NCI-H345 treated with DMSO at 0.1 percent for 48 hours (cell line): ENCODE results near the gene PNMA6F.
"Not testable (repeated sequence)": the region's sequence is repeated elsewhere in the genome, so short reads cannot be mapped to it uniquely, and the experiment has no call there.

Experiments used
- DNase-seq: peaks from one replicate; lab custom pipeline; 2025; ENCODE audit not compliant: unreplicated experiment; lab: John Stamatoyannopoulos, UW

PNMA6F gene

DNA sequence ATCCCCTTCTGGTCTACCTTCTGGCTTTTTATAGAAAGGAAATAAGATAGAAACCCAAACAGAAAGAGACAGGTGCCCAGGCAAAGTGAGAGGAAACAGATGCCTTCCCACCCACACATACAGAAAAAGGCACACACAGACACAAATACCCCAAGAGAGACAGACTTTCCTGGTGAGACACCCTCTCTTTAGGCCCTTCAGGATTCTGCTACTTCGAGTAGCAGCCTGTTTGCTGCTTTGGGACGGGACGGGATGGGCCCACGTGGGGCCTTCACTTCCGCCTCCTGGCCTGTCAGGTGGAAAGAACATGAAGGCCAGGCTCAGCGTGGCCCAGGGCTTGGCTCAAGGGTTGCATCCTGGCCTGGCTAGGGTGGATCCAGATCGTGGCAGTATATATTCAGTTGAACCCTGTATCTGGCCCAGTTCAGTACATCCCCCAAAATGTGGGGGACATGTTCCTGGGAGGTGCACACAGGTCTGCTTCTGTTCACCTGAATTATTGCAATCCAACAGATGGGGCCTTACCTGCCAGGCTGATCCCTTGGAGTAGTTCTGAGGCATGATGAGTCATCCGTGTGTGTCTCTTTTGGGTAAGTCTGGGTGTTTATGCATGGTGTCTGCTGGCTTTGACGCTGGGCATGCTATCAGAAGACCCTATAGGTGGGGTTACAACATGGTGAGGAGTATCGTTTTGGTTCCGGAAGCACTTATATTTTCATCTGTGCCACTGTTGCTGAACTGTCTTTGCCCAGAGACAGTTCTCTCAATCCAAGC is 14.7 kb upstream of the PNMA6F start:
- DNase-seq = no peak

DNA sequence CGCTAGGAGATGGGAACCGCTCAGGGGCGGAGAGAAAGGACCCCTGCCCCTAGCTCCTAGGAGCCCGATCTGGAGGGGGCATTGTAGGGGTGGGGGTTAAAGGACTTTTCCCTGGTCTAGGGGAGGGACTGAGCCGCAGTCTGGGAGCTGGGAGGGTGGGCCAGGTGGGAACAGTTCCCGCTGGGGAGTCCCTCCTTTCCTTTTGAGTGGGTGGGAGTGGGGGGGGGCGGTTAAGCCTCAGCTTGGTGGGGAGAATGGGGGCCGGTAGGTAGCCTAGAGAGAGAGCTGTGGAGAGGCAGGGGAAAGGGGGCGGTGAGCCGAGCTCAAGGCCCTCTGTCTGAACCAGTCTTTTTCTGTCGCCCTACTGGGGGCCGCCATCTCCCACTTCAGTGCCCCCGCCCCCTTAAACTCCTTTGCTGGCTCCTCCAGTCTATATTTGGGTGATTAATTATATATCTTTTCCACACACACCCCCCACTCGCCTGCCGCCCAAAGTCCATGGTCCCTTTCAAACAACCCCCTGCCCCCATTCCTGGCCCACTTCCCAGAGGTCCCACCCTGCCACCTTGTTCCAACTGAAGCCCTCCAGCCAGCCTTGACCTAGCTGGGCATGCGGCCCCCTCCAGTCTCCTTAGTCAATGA is 13.2 kb upstream of the PNMA6F start:
- no peak for DNase-seq

DNA sequence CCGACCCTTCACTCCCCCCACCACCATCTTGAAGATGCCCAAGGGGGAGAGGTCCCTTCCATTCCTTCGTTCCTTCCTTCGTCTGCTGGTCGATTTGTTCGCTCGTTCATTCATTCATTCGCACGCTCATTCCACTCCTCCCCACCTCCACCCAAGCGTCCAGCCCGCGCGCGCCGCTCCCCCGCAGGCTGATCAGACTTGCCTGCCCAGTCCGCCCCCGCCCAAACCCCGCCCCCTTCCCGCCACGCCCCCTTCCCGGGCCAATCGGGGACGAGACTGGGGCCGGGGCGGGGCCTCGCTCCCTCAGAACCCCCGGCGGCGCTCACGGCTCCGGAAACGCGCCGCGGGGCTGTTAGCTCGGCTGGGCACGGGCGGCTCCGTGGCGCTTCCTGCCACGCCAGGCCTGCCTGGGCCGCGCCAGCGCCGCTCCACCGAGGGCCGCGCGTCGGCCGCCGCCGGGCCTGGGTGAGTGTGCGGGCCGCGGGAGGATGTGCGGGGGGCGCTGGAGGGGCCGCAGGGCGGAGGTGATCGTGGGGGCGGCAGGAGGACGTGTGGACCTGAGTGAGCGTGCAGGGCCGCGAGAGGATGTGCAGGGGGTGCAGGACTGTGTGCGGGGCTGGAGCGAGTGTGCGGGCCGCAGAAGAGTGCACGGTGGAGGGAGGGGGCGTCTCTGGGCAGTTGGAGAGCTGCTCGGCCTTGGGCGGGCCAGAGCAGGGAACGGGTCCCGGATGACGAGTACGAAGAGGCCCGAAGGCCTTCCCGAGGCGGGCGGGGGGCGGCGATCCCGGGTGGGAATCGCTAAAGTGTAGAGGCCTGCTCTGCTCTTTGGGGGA is 12.5 kb upstream of the PNMA6F start, which contains the start of gene ZNF275:
Gene ZNF275 (plus strand): TSS at position 333 of the 833 bp plus-strand sequence. CDS start 2,527 bp downstream, outside the sequence.
- peak; percentile 52 for DNase-seq

DNA sequence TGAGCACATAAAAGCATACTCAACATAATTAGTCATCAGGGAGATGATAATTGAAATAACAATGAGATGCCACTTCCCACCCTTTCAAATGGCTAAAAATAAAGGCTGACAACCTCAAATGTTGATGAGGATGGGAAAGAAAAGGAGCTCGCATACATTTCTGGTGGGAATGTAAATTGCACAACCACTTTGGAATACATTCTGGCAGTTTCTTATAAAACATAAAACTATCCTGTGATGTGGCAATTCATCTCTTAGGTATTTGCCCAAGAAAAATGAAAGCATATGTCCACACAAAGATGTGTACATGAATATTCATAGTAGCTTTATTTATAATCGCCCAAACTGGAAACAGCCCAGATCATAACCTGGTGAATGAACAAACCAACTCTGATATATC is 11.7 kb upstream of the PNMA6F start:
- no peak for DNase-seq

DNA sequence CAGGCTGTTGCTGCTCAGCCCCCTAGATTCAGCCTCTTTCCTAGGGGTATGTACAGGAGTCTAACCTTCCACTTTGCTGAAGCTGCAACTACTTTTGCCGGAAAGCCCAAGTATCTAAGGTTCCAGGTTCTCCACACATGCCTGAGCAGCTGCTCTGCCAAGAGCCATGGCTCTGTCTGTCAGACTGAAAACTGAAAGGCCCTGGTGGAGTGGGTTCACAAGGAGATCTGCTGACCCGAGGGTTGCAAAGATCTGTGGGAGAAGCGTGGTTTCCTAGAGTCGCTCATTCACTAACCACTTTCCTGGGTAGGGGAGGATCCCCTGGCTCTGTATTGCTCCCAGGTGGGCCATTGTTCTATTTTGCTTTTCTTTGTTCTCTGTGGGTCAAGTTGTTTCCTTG is 6.0 kb upstream of the PNMA6F start:
- DNase-seq = no peak

DNA sequence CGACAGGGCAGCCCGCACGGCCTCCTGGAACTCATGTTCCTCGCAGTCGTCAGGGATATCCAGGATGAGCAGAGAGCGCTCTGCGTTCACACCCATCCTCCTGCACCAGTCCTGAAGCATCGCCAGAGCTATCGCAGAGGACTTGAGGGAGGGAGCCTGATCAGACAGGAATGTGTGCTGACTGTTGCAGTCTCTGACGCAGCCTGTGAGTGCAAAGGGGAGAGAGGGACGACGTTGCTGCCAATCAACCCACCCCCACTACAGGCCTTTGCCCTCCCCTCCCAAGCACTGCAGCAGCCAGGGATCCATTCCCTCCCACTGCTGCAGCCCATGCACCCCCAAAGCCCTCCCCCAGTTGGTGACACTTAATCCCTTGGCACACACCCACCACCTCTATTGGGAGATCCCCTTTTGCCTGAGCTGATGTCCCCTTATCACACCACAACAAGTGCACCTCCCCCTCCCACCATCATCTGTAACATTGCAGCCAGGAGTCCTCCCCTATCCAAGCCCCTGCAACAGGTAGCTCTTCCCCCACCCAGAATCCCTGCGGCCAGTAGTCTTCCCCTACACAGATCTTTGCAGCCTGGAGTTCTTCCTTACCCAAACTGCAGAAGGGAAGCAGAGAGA is 897 bp downstream of the PNMA6F start:
- no peak for DNase-seq

DNA sequence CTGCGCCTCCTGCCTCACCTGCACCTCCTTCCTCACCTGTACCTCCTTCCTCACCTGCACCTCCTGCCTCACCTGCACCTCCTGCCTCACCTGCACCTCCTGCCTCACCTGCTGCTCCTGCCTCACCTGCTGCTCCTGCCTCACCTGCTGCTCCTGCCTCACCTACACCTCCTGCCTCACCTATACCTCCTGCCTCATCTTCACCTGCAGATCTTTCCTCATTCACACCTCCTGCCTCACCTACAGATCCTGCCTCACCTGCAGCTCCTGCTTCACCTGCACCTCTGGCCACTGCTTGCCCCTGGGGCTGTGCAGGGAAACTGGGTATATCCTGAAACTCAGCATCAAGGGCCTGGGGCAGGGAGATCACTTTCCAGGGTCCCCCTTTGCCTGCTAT is 1.5 kb downstream of the PNMA6F start:
- DNase-seq = not testable (repeated sequence)

DNA sequence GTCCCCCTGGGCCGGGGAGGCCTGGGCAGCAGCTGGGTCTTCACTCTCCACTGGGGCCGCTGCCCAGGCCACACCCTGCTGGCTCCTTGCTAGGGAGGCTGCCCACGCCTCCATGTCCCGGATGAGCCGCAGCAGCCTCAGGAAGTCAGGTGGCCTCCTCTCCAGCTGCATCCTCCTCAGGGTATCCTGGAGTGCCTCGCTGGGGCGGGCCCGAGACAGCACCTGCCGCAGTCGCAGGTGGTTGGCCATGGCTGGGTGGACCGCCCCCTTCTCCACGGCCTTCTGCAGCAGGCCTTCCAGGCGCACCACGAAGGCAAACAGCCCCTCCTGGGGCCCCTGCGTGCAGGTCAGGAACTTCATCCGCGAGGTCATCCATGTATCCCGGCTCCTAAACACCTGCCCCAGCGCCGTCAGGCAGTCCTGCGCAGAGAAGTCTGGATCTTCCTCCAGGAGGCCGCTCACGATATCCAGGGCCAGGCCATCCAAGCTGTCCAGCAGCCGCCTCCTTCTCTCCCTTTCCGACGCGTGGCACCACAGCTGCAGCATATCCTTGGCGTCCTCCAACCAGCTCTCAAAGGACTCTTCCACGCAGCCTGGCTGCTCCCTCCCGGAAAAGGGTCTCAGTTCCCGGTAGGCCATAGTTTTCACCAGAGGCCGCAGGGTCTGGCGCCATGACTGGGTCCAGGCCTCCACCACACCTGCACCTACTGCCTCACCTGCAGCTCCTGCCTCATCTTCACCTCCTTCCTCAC is 2.1 kb downstream of the PNMA6F start:
- no peak for DNase-seq

DNA sequence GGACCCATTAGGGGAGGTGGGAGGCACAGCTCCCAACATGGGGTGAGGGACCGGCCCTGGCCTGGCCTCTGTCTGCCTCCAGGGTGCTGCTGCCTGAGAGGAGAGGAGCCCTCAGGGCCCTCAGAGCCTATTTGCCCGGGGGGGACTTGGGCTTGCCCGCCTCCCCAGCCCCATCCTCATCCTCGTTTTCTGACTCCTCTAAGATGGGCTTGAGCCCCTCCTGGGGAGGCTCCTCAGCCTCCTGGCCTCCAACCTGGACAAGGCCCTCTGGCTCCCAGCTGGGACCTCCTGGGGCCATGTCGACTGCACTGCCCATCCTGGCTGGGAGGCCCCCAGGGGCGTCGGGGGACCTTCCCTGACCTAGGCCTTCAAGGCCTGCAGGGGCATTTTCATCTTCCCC is 2.8 kb downstream of the PNMA6F start:
- DNase-seq = no peak

DNA sequence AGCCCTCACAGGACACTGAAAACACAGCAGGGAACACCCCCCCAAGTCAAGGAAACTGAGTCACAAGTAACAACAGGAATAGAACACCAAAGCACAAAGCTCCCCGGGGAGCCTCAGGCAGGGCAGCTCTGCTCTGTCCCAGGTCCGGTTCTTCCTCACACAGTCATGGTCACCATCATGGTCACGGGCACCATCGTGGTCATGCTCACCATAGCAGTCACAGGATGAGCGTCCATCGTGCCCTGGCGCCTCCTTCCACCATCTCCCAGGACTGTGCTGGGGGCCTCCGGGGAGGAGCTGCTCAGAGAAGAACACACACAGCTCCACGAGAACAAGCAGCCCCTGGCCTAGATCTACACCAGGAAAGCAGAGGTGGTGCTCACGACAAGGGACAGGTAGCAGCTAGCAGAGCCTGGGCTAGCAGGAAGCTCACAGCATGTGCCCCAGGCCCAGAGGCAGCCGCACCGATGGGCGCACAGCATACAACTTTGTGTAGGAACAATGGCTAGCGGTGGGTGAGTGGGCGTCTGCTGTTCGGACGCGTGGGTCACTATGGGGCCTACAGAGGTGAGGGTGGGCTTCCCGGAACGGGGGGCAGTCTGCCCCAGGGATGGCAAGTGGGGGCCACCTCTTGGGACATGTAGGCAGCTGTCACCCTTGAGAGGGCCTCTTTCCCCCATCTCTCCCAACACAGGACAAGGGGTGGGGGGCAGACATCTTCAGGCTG is 3.4 kb downstream of the PNMA6F start:
- no peak for DNase-seq

DNA sequence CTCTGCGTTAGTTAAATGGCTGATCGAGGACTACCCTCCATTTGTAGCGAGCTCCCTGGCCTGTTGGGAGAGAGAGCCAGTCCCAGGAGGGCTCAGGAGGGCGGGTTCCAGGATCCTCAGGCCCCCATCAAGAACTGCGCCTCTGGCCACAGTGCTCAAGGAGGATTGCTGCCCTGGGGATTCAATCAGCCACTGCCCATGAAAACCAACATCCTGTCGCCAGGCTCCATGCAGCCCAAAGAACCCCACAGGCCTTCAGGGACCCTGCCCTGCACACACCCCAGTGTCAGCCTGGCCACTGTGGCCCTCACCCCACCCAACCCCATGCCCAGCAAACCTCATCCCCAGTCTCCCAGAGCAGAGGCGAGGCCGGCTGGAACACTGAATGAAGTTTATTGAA is 4.3 kb downstream of the PNMA6F start:
- DNase-seq = no peak

DNA sequence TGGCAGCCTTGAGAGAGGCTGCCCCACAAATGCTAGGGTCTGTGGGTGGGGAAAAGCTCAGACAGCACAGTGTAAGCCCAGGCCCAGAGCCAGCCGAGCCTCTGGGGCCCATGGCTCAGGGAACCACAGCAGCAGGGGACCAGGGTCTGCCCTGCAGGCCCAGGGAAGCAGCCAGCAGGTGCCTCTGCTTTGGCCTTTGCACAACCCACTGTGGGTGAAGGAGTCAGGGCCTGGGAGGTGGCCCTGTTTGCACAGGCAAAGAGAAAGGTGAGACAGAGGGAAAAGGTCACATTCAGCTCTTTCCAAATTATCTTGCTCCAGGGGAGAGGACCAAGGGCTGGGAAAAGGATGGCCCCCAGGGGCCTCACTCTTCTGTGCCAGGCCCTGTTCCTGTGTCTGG is 8.7 kb downstream of the PNMA6F start:
- no peak for DNase-seq

DNA sequence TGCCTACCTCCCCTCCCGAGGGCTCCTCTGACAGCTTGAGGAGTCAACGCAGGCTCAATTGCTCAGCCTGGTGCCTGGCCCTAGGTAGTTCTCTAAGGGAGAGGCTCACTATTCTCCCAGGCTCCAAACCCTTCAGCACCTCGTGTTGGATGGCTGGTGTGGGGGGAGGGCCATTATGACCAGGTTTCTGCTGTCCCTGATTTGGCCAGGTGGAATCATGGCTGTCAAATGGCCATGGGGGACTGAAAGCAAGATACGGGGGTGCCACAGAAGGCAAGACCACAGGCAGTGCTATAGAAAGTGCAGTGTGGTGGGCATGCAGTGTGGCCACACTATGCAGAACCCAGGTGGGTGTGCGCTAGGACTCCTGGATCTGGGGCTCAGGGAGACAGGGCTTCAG is 9.5 kb downstream of the PNMA6F start:
- DNase-seq = no peak

DNA sequence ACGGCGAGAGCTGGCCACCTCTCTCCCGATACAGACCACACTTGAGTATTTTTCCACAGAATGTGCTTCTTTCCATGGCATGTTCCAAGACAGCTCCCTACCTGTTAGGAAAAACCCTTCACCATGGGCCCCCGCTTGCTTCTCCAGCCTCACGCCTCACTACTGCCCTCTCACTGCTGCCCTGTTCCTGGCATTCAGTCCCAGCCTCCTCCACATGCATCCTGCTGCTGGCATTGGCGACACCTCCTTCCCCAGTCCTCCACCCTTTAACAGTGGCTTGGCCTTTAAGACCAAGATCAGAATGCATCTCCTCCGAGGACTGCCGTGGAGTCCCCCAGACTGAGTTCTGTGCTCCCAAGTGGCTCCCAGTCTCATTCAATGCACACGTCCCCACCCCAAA is 10.7 kb downstream of the PNMA6F start:
- DNase-seq = no peak

DNA sequence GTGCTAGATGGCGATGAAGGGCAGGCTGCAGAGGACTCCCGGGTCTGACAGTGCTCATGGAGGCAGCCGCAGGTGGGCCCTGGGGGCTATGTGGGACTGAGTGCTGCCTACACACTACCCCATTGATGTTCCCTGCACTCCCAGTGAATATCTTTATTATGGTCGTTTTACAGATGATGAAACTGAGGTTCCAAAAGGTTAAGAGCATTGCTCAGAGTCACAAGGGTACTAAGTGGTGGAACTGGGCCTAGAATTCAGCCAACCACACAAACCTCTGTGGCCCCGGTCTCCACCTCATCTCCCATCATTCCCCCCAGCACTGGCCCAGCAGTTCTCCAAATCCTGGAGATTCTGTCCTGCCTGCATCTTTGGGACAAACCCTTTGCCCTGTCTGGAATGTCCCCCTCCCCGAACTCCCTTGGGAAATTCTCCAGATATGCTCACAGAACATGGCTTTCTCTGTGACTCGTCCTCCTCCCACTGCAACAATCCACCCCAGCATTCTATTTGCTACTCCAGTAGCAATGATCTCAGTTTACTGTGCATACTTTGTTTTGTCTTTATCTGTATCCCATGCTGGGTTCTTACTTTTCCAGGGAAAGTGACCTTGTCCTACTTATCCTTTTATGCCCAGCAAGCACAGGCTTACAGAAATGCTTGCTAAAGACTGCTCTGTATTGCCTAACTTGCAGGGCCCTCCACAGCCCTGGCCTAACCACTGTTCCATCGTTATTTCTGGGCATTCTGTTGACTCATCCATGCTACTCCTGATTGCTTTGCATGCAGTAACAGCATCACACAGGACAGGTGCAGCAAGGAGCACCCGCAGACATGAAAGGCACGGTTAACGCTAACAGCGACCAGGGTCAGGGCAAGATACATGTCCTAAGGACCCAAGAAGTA is 14.0 kb downstream of the PNMA6F start:
- no peak for DNase-seq

DNA sequence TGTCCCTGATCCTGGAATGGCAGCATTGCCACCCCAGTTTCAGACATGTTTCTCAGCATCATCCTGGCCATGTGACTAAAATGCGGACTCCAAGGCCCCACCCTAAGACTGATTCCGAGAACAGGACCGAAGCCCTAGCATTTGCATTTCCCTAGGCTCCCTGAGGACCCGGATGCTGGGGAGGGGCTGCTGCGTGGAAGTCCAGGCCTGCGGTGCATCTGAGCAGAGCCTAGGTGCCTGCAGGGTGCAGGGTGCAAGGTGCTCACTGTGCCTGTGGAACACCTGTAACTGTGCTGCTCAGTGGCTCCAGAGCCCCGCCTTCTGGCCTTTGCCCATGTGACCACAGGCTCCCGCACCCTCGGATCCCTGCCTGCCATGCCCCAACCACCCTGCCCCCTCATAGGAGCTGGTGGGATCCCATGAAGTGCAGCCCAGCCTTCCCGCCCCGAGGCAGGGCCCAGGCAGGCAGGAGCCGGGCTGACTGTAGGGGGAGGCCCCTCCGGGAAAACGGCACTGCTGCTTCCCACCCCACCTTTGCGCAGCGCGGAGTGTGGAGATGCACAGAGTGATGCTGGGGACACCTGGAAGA is 14.9 kb downstream of the PNMA6F start:
- DNase-seq = no peak

DNA sequence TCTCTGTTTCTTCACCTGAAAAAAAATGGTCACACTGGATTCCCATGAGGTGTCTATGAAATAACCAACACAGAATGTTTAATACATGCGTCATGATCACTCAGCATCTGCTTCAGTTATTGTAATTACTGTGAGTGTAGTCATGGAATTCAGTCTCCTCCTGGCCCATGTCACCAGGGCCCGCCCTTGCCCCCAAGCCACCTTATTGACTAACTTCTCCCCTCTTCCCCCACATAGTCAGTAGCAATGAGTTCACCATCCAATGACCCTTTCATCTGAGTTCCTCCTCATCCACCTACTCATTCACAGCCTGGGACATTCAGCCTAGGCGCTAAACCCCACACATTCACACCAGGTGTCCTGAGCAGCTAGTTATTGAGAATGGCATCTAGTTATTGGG is 15.6 kb downstream of the PNMA6F start:
- DNase-seq = no peak

DNA sequence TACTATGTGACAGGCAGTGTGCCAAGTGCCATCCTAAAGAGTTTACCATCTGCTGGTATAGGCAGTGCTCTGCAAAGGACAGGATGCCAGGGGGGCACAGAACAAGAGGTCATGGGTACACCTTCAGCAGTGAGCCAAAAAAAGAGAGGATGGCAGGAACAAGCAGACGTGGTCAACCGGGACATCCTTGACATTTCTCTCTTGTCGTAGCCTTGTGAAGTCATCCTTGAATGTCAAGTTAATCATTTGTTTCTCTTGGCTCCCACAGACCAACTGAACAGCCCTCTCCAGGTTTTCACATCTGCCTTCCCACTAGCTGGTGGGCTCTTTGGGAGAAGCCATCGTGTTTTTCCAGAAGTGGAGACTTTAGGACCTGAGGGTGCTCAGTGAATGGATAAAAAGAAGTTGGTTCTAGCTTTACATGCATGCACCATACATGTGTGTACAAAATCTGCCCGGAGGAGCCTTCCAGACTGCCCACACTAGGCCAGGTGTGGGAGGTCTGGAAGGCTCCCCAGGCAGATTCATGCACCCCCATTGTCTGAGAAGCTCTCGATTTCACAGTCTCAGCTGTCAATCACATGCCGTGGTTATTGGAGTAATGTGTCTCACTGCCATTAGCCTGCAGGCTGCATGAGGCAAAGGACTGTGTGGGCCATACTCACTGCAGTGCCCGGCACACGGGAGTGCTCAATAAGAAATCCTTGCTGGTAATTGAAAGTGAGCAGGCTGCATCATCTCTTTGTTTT is 16.4 kb downstream of the PNMA6F start:
- DNase-seq = no peak
